ENCODE results near the gene SH2D7.
"Not testable (repeated sequence)": the region's sequence is repeated elsewhere in the genome, so short reads cannot be mapped to it uniquely, and the experiment has no call there.

SH2D7 gene

DNA sequence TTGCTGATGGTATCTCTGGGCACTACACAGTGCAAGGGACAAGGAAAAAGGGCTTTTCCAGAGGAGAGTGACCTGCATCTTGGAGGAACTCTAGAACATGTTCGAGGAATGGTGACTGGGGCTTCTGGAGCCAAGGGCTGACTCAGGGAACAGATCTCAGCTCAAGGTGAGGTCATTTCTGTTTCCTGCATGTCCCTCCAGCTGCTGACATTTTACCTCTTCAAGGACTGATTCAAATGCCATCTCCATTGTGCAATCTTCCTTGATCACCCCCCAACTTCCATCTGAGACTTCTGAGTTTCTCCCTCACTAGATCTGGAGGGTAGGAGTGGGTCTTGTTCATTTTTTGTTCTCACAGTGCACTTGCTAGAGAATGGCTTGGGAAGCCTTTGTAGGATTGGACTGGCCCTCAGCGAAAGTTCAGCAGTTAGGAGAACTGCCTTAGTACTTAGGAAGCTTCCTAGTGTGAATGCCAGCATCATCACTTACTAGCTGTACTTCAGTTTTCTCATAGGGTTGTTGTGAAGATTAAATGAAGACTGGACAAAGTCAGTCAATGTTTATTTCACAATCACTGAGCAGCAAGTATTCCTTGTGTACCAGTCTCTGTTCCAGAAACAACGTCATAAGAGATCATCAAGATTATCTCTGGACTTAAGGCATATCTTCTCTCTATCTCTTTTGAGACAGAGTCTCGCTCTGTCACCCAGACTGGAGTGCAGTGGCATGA lies 54.2 kb downstream of the SH2D7 start:
- DNase-seq (ENCODE audit: low read depth), result no peak

DNA sequence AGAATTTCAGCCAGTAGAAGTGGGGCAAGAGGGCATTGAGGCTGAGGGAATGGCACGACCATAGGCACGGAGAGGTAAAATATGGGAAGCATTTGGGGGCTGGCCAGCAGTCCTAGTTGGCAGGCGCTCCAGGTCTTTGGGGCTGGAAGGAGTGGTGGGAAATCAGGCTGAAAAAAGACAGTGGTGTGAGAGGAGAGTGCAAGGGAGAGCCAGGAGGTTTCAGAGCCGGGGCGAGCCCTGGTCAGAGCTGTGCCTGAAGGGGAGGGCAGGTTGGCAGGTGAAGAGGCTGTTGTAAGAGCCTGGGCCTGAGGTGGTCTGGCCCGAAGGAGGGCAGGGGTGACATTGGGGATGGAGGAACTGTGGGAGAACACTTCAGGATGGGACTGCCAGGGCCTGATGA lies 55.2 kb downstream of the SH2D7 start:
- no peak for DNase-seq (ENCODE audit: low read depth)

DNA sequence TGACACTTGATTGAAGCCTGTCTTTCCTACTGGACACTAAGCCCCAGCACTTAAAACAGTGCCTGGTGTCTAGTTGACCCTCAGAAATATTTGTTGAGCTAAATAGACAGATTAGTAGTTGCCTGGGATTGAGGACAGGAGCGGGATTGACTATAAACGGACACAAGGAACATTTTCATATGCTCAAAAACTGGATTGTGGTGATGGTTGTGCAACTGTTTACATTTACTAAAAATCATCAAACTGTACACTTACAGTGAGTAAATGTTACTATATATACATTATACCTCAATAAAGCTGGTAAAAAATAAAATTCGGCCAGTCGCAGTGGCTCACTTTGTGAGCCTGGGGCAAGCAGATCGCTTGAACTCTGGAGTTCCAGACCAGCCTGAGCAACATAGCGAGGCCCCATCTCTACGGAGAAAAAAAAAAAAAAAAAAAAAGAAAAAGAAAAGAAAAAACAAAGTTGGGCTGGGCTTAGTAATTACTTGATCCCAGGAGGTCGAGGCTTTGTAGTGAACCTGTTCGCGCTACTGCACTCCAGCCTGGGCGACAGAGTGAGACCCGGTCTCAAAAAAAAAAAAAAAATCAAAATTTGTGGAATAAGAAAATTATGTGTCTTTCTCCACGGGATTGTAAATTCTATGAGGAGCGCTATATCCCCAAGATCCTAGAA lies 56.2 kb downstream of the SH2D7 start:
- DNase-seq (ENCODE audit: low read depth), result no peak

DNA sequence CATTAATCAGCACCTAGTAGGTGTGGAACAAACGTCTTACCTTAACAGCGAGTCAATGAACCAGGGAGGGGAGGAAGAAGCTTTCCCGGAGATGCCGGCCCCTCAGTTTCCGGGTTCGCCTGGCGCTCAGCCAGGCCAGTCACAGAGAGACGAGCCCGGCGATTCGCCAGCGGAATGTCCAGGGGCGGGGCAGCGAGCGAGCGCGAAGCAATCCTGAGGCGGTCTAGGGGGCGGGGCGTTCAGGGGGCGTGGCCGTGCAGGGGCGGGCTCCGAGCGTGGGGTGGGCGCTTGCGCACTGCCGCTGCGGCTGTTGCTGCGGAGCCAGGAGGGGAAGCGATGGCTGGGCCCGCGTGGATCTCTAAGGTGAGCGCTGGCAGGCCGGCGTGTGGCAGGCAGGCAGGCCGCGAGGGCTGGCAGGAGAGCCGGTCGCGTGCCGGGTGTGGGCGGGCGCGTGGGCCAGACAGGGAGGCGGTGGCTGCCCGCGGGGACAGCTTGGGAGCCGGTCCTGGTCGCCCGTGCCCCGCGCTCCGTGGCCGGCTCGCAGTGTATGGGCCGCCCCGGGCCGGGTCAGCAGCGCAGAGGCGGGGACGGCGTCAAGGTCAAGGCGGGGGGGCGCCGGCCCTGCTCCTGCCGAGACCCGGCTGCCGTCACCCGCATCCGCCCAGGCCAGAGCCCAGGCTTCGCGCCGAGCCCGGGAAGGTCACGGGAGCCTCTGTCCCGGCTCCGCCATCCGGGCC lies 56.9 kb downstream of the SH2D7 start, which contains the start of gene IDH3A:
Gene IDH3A (plus strand): TSS at position 295 of the 737 bp plus-strand sequence. CDS start 42 bp downstream, at position 337.
- peak; percentile 100 for DNase-seq (ENCODE audit: low read depth)

DNA sequence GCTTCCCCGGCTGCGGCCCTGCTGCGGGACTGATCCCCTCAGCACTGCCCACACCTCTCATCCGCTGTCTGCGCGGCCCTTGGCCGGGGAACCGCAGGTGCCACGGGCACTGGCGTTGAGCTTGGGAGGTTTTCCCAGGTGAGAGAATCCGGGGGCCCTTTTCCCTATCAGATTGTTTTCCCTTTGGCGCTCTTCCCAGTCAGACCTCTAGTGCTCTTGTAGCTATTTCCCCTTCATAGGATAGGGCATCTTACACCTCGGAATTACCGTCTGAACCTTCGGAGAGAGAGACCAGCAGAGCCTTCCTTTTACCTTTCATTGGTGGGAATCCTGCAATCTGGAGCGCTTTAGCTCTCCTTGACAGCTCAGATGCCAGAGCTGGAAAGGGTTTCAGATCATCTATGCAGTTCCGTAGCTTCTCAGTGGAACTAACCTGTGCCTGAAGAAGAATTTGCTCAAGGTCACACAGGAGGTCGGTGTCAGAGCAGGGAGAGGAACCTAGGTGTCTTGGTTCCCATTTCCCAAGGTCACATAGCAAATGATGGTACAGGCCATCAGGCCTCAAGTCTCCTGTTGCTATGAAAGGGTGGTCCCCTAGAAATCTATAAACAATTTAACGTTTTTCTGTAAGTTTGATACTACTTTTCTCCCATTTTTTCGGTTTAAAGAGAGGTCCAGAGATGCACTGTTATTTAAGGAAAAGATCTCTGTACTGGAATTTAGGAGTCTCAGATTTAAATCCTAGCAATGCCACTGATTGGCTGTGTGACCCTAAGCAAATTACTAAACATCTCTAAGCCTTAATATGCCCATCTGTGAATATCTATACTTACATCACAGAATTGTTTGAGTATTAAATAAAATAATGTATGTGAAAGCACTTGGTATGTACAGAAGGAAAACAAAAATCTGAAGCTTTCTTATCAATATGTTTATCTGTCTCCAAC lies 57.7 kb downstream of the SH2D7 start:
- no peak for DNase-seq (ENCODE audit: low read depth)

DNA sequence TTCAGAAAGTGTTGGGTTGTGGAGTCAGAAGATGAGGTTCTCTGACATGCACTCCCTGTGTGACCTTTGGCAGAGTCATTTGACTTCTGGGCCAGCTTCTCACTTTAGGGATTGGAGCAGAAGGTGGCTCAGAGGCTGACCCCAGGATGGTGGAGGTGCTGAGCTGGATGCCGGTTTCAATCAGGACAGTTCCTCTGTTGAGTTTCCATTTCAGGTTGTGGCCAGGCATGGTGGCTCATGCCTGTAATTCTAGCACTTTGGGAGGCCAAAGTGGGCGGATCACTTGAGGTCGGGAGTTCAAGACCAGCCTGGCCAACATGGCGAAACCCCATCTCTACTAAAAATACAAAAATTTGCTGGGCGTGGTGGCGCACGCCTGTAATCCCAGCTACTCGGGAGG lies 58.7 kb downstream of the SH2D7 start:
- DNase-seq (ENCODE audit: low read depth), result not testable (repeated sequence)
